Measurements from ENCODE around the gene MRPL58.

MRPL58 gene

GRCh38 chr17:74970395-74970794 lies 42.1 kb upstream of the MRPL58 start:
- DNase-seq (ENCODE audit: low read depth, low spot score), result no peak
- POLR2A ChIA-PET, result no interaction called here
- no peak overlapping the region for H3K4me3 ChIP-seq (ENCODE audit: low read depth, low read length)
- no peak for TF ChIP-seq CTCF (IDR thresholded peaks at IDR 0.05; ENCODE audit: insufficient read depth, low read length, missing control alignments)
- CTCF ChIA-PET, result interaction anchor here (10.6 kb wide), 1 partner anchor 11 kb away, joined by 181 read pairs; no protein-coding TSS in a partner anchor

GRCh38 chr17:74971069-74971841 lies 41.2 kb upstream of the MRPL58 start:
- DNase-seq (ENCODE audit: low read depth, low spot score), result no peak
- ChIA-PET CTCF (interaction anchor here (1.6 to 10.6 kb wide), 2 partner anchors 12 to 226 kb away, joined by 5 to 181 read pairs; no protein-coding TSS in a partner anchor), POLR2A (no interaction called here)
- no peak overlapping the region for H3K4me3 ChIP-seq (ENCODE audit: low read depth, low read length)
- no peak for TF ChIP-seq CTCF (IDR thresholded peaks at IDR 0.05; ENCODE audit: insufficient read depth, low read length, missing control alignments)

DNA sequence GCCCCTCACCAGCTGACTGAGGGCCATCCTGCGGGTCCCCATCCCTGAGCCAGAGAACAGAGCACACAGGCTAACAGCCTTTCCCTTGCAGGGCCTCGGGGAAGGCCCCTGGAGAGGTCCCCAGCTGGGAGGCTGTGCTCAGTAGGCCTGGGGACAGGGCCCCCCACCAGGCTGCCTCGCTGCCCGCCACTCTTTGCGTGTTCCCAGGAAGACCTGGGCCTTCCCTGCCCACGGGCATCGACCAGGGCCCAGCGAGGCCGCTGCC lies 40.7 kb upstream of the MRPL58 start:
- CTCF ChIA-PET, result interaction anchor here (1.6 to 10.6 kb wide), 2 partner anchors 12 to 227 kb away, joined by 5 to 181 read pairs; no protein-coding TSS in a partner anchor

DNA sequence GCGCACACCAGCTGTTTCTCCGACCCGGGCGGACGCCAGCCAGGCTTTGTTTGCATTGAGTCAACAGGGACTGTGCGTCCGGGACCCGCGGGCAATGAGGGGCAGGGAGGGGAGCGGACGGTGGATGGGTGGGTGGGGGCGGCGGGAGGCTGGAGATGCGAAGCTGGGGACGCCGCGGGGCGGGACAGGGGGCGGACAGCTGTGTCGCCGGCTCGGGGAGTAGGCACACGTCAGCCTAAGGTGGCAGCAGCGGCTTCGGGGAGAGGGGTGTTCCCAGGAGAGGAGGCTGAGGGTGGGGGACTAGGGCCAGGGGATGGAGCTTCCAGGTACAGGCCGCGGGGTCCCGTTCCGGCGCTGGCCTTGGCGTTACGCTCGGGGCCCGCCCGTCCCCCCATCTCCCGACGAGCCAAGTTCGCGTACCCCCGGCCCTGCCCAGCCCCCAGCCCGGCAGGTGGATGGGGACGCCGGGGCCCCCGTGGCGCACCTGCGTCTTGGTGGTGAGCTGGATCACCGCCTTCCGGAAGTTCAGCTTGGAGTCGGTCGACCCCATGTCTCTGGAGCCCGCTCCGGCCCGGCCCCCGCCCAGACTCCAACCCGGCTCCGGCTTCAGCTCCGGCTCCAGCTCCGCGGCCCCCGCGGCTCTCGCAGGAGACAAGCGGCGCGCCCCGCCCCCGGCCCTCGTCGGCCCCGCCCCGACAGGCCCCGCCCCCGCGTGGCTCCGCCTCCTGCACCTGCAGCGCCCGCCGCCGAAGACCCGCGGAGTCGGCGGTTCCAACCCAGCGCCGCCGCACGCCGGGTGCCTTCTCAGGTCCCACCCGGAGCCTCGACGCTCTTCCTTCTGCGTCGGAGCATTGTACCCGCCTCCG lies 40.1 kb upstream of the MRPL58 start, which contains the start of gene HID1:
Gene HID1, minus strand, starts transcription at position 653 of the 866 bp plus-strand sequence. Its CDS starts 103 bp downstream, at position 550.
- TF ChIP-seq CTCF (IDR thresholded peaks at IDR 0.05; ENCODE audit: insufficient read depth, low read length, missing control alignments), result no peak
- DNase-seq (ENCODE audit: low read depth, low spot score), result no peak
- peak within 1 kb of the TSS; percentile 48 for H3K4me3 ChIP-seq (ENCODE audit: low read depth, low read length)
- ChIA-PET POLR2A (no interaction called here), CTCF (interaction anchor here (0.6 to 10.6 kb wide), 4 partner anchors 13 to 227 kb away, joined by 3 to 181 read pairs (median 5); partner anchors contain the start of gene CDR2L)

More for the DNA sequence above, 40.7 kb upstream of the MRPL58 start:
- TF ChIP-seq CTCF (IDR thresholded peaks at IDR 0.05; ENCODE audit: insufficient read depth, low read length, missing control alignments), result no peak
- POLR2A ChIA-PET, result no interaction called here
- H3K4me3 ChIP-seq (ENCODE audit: low read depth, low read length), result peak overlapping the region; percentile 48; the same call in 1 of the 2 replicates
- DNase-seq (ENCODE audit: low read depth, low spot score), result no peak

DNA sequence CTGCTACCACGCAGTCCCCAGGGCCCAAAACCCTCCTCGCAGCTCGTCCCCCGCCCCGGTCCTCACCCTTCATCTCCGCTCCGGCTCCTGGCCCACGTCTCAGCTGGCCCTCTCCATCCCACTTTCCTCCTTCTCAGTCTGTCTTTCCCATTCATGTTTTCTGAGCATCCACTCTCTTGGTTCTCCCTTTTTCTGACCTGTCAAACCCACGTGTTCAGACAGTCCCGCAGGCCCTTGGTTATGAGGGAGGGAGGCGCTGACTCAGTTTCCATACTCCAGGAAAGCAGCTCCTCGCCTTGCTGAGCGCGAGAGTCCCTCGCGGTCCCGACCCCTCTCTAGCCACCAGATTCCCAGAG lies 39.5 kb upstream of the MRPL58 start:
- CTCF ChIA-PET, result interaction anchor here (0.6 to 10.6 kb wide), 3 partner anchors 13 to 26 kb away, joined by 3 to 181 read pairs (median 5); partner anchors contain the start of gene CDR2L
- POLR2A ChIA-PET, result no interaction called here
- DNase-seq (ENCODE audit: low read depth, low spot score), result no peak
- H3K4me3 ChIP-seq (ENCODE audit: low read depth, low read length), result peak overlapping the region; percentile 15
- TF ChIP-seq CTCF (IDR thresholded peaks at IDR 0.05; ENCODE audit: insufficient read depth, low read length, missing control alignments), result no peak

- DNase-seq (ENCODE audit: low read depth, low spot score), result no peak
- no peak for TF ChIP-seq CTCF (IDR thresholded peaks at IDR 0.05; ENCODE audit: insufficient read depth, low read length, missing control alignments)
- no peak overlapping the region for H3K4me3 ChIP-seq (ENCODE audit: low read depth, low read length)
- POLR2A ChIA-PET, result no interaction called here
- CTCF ChIA-PET, result interaction anchor here (1.3 to 1.6 kb wide), 3 partner anchors 14 to 37 kb away, joined by 4 to 16 read pairs (median 4); partner anchors contain the start of gene MRPL58
Observed at GRCh38 chr17:74975943-74976342, 36.5 kb upstream of the MRPL58 start.

All from AG04449 (cell line).